HEK293 (cell line): ENCODE data around the gene POLR1G.

Experiments used
- CTCF ChIA-PET: fragments of 350-600 bp; formaldehyde crosslinking; extraction: SDS; loops from one replicate; lab custom pipeline; 2021; ENCODE audit warnings: antibody characterized with exemption; lab: Yijun Ruan, JAX
- POLR2A ChIA-PET: fragments of 300-600 bp; formaldehyde crosslinking; extraction: SDS; loops from one replicate; lab custom pipeline; 2020; ENCODE audit warnings: antibody characterized with exemption, inconsistent platforms; lab: Yijun Ruan, JAX
- H3K27ac ChIP-seq: fragments of 200-500 bp; sonication (Bioruptor generic); 2 replicates; pipeline ENCODE4 v1.5.1; 2014; ENCODE audit warnings: low read depth, low read length, control low read depth, inconsistent platforms; ENCODE audit errors: extremely low read depth
- H3K36me3 ChIP-seq, 2 experiments: fragments of 200-500 bp in 1 of 2; sonication (Bioruptor generic) in 1 of 2; 1 replicate in 1 of 2; 2 replicates in 1 of 2; pipeline ENCODE4 v1.5.1; 2014 to 2017; ENCODE audit warnings: inconsistent platforms in 2 of 2, low read length in 2 of 2; ENCODE audit not compliant: control insufficient read depth in 2 of 2, insufficient read depth in 1 of 2
- H3K4me1 ChIP-seq: fragments of 200-500 bp; sonication (Bioruptor generic); 2 replicates; pipeline ENCODE4 v1.5.1; 2014; ENCODE audit warnings: mild to moderate bottlenecking, low read length, inconsistent platforms; ENCODE audit not compliant: control insufficient read depth, insufficient read depth
- H3K4me3 ChIP-seq: 2 replicates; pipeline ENCODE4 v1.5.1; 2011; ENCODE audit warnings: low read depth, mild to moderate bottlenecking, control low read depth, low read length, moderate library complexity
- H3K9me3 ChIP-seq: fragments of 200-500 bp; sonication (Bioruptor generic); 2 replicates; pipeline ENCODE4 v1.5.1; 2014; ENCODE audit warnings: low read depth, low read length, inconsistent platforms; ENCODE audit not compliant: control insufficient read depth, insufficient read depth
- GLI2 ChIP-seq: fragments of 450-650 bp; formaldehyde crosslinking; IDR thresholded peaks from 2 replicates; pipeline ENCODE4; 2017; ENCODE audit warnings: missing biosample characterization, missing genetic modification characterization, low read depth, borderline replicate concordance
- GLI4 ChIP-seq: fragments of 450-650 bp; formaldehyde crosslinking; IDR thresholded peaks from 2 replicates; pipeline ENCODE4 v1.5.1; 2016; ENCODE audit warnings: missing biosample characterization, missing genetic modification characterization
- GLIS1 ChIP-seq: fragments of 450-650 bp; formaldehyde crosslinking; IDR thresholded peaks from 2 replicates; pipeline ENCODE4 v1.5.1; 2016; ENCODE audit warnings: missing biosample characterization, missing genetic modification characterization
- GLIS2 ChIP-seq: fragments of 450-650 bp; formaldehyde crosslinking; IDR thresholded peaks from 2 replicates; pipeline ENCODE4 v1.5.1; 2016; ENCODE audit warnings: missing biosample characterization, missing genetic modification characterization
- SALL2 ChIP-seq: fragments of 450-650 bp; formaldehyde crosslinking; IDR thresholded peaks from 2 replicates; pipeline ENCODE4 v1.5.0; 2017; ENCODE audit warnings: missing biosample characterization, mild to moderate bottlenecking, missing genetic modification characterization, borderline replicate concordance
- TRIM28 ChIP-seq: IDR thresholded peaks from 2 replicates; pipeline ENCODE4 v1.6.1; 2011; ENCODE audit warnings: low read length, control low read depth, borderline replicate concordance
- ZBTB11 ChIP-seq: fragments of 450-650 bp; formaldehyde crosslinking; conservative IDR thresholded peaks from 2 replicates; pipeline ENCODE4 v1.5.1; 2016; ENCODE audit warnings: low read depth, missing biosample characterization, missing genetic modification characterization
- ZIC2 ChIP-seq: fragments of 450-650 bp; formaldehyde crosslinking; IDR thresholded peaks from 2 replicates; pipeline ENCODE4 v1.5.1; 2016; ENCODE audit warnings: missing biosample characterization, missing genetic modification characterization
- ZNF157 ChIP-seq: fragments of 450-650 bp; formaldehyde crosslinking; IDR thresholded peaks from 2 replicates; pipeline ENCODE4 v1.5.1; 2016; ENCODE audit warnings: missing biosample characterization, missing genetic modification characterization
- ZNF2 ChIP-seq: fragments of 450-650 bp; formaldehyde crosslinking; IDR thresholded peaks from 2 replicates; pipeline ENCODE4 v1.5.1; 2016; ENCODE audit warnings: missing biosample characterization, missing genetic modification characterization
- ZNF37A ChIP-seq: fragments of 450-650 bp; IDR thresholded peaks from 2 replicates; pipeline ENCODE4 v1.5.1; 2018; ENCODE audit warnings: missing biosample characterization, missing genetic modification characterization
- ZNF473 ChIP-seq: fragments of 450-650 bp; formaldehyde crosslinking; IDR thresholded peaks from 2 replicates; pipeline ENCODE4 v1.5.1; 2017; ENCODE audit warnings: missing biosample characterization, missing genetic modification characterization
- ZNF514 ChIP-seq: fragments of 450-650 bp; formaldehyde crosslinking; IDR thresholded peaks from 2 replicates; pipeline ENCODE4 v1.5.1; 2016; ENCODE audit warnings: missing biosample characterization, missing genetic modification characterization
- ZNF548 ChIP-seq: fragments of 450-650 bp; formaldehyde crosslinking; IDR thresholded peaks from 2 replicates; pipeline ENCODE4 v1.5.1; 2016; ENCODE audit warnings: missing biosample characterization, missing genetic modification characterization
- ZNF747 ChIP-seq: fragments of 450-650 bp; formaldehyde crosslinking; IDR thresholded peaks from 2 replicates; pipeline ENCODE4 v1.5.1; 2016; ENCODE audit warnings: missing biosample characterization, missing genetic modification characterization
- ZNF76 ChIP-seq: fragments of 450-650 bp; formaldehyde crosslinking; IDR thresholded peaks from 2 replicates; pipeline ENCODE4; 2016; ENCODE audit warnings: low read depth, missing biosample characterization, missing genetic modification characterization, borderline replicate concordance
- ZNF792 ChIP-seq: fragments of 450-650 bp; formaldehyde crosslinking; IDR thresholded peaks from 2 replicates; pipeline ENCODE4 v1.5.1; 2016; ENCODE audit warnings: missing biosample characterization, missing genetic modification characterization
- TF ChIP-seq, protein P1 (sequence below): fragments of 450-650 bp; formaldehyde crosslinking; IDR thresholded peaks from 2 replicates; pipeline ENCODE4; 2016; ENCODE audit warnings: missing biosample characterization, missing genetic modification characterization
- TF ChIP-seq, protein P2 (sequence below): fragments of 450-650 bp; formaldehyde crosslinking; IDR thresholded peaks from 2 replicates; pipeline ENCODE4 v1.5.1; 2016; ENCODE audit warnings: missing biosample characterization, missing genetic modification characterization
- TF ChIP-seq, protein P3 (sequence below): fragments of 450-650 bp; formaldehyde crosslinking; IDR thresholded peaks from 2 replicates; pipeline ENCODE4 v1.5.1; 2016; ENCODE audit warnings: missing biosample characterization, missing genetic modification characterization

The POLR1G gene

DNA sequence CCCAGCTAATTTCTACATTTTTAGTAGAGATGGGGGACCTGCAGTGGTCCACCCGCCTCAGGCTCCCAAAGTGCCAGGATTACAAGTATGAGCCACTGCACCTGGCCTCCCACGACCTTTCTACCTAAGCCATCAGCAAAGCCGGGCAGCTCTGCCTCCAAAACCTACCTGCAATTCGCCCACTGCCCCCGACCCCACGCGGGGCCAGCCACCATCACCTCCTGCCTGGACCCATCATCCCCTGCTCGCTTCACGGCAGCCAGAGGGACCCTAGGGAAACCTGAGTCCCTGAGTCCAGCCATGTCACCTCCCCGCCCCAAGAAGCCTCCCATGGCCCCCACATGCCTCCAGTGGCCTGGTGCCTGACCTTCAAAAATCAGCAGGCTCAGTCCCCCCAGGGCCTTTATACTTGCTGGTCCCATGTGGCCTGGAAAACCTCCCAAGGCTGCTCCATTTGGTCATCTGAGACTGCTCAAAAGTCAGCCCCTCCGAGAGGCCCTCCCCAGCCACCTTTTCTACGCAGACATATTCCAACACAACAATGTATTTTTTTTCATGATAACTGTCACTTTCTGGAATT is 48.1 kb upstream of the POLR1G start:
- POLR2A ChIA-PET, result interaction anchor here (0.6 kb wide), 1 partner anchor 430 kb away, joined by 4 read pairs; no protein-coding TSS in a partner anchor
- H3K9me3 ChIP-seq, result no peaks in the 10 kb centered on the region
- no peak overlapping the region for H3K27ac ChIP-seq
- TF ChIP-seq ZNF514 (tag by site-specific recombination) (no peak), ZNF76 (no peak), GLI4 (tag by site-specific recombination) (no peak), ZNF548 (tag by site-specific recombination) (no peak), ZNF792 (tag by site-specific recombination) (no peak), ZIC2 (tag by site-specific recombination) (no peak), ZNF157 (tag by site-specific recombination) (no peak), GLIS1 (peak; percentile 62), ZNF37A (tag by site-specific recombination) (no peak), ZBTB11 (tag by site-specific recombination) (no peak), GLI2 (tag by site-specific recombination) (no peak), ZNF747 (no peak), ZNF473 (tag by site-specific recombination) (no peak)
- TF ChIP-seq, protein P1, sequence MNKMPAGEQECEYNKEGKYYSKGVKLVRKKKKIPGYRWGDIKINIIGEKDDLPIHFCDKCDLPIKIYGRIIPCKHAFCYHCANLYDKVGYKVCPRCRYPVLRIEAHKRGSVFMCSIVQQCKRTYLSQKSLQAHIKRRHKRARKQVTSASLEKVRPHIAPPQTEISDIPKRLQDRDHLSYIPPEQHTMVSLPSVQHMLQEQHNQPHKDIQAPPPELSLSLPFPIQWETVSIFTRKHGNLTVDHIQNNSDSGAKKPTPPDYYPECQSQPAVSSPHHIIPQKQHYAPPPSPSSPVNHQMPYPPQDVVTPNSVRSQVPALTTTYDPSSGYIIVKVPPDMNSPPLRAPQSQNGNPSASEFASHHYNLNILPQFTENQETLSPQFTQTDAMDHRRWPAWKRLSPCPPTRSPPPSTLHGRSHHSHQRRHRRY (tag by site-specific recombination), result no peak
- TF ChIP-seq, protein P2, sequence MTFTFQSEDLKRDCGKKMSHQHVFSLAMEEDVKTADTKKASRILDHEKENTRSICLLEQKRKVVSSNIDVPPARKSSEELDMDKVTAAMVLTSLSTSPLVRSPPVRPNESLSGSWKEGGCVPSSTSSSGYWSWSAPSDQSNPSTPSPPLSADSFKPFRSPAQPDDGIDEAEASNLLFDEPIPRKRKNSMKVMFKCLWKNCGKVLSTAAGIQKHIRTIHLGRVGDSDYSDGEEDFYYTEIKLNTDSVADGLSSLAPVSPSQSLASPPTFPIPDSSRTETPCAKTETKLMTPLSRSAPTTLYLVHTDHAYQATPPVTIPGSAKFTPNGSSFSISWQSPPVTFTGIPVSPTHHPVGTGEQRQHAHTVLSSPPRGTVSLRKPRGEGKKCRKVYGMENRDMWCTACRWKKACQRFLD (tag by site-specific recombination), result no peak
- TF ChIP-seq, protein P3, sequence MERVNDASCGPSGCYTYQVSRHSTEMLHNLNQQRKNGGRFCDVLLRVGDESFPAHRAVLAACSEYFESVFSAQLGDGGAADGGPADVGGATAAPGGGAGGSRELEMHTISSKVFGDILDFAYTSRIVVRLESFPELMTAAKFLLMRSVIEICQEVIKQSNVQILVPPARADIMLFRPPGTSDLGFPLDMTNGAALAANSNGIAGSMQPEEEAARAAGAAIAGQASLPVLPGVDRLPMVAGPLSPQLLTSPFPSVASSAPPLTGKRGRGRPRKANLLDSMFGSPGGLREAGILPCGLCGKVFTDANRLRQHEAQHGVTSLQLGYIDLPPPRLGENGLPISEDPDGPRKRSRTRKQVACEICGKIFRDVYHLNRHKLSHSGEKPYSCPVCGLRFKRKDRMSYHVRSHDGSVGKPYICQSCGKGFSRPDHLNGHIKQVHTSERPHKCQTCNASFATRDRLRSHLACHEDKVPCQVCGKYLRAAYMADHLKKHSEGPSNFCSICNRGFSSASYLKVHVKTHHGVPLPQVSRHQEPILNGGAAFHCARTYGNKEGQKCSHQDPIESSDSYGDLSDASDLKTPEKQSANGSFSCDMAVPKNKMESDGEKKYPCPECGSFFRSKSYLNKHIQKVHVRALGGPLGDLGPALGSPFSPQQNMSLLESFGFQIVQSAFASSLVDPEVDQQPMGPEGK (tag by site-specific recombination), result peak; percentile 15; the same call in 1 of the 2 replicates
- no peaks in the 10 kb centered on the region for H3K4me1 ChIP-seq
- no peak overlapping the region for H3K4me3 ChIP-seq
- CTCF ChIA-PET, result interaction anchor here (0.6 kb wide), 1 partner anchor 14 kb away, joined by 4 read pairs; no protein-coding TSS in a partner anchor
- H3K36me3 ChIP-seq, result peaks cover 43 to 81% of the 10 kb centered on the region in 2 experiments; a peak in 2 of 3 replicates

GRCh38 chr19:45361608-45362007 is 44.8 kb upstream of the POLR1G start:
- Histone ChIP-seq H3K36me3 (peaks cover 49 to 71% of the 10 kb centered on the region in 2 experiments; a peak in 2 of 3 replicates), H3K4me3 (no peak overlapping the region), H3K27ac (no peak overlapping the region), H3K4me1 (no peaks in the 10 kb centered on the region), H3K9me3 (no peaks in the 10 kb centered on the region)
- ChIA-PET CTCF (no interaction called here), POLR2A (interaction anchor here (0.7 kb wide), 1 partner anchor 9 kb away, joined by 3 read pairs; no protein-coding TSS in a partner anchor)
- TF ChIP-seq TRIM28, result no peak
- no peak for TF ChIP-seq ZNF2 (tag by site-specific recombination)
- no peak for TF ChIP-seq SALL2
- TF ChIP-seq GLIS2 (tag by site-specific recombination), result no peak
